Stimulated activated CD4-positive, alpha-beta T cell treated with anti-CD3 and anti-CD28 coated beads, Interleukin-15, amount 100 ng/mL, for 24 hours (primary cell): Measurements from ENCODE around the gene RAPSN.

Experiments used
- DNase-seq: peaks from one replicate; pipeline ENCODE4 v3.0.0-alpha.2; 2020

RAPSN gene

GRCh38 chr11:47431356-47432083 lies 17.4 kb downstream of the RAPSN start:
- DNase-seq: no peak

- no peak for DNase-seq
These were observed 18.4 kb downstream of the RAPSN start for GRCh38 chr11:47430524-47430923.

GRCh38 chr11:47426062-47426956 lies 22.6 kb downstream of the RAPSN start, which contains the start of gene PSMC3:
PSMC3 (minus strand) TSS chr11:47426439; CDS start chr11:47426279, 160 bp downstream.
- DNase-seq: peak; percentile 100

- DNase-seq: no peak
These were observed 23.3 kb downstream of the RAPSN start for GRCh38 chr11:47425611-47426010.

- no peak for DNase-seq
These were observed 30.3 kb downstream of the RAPSN start for GRCh38 chr11:47418454-47419259.

- DNase-seq: no peak
These were observed 31.2 kb downstream of the RAPSN start for GRCh38 chr11:47417712-47418111.

- no peak for DNase-seq
These were observed 32.9 kb downstream of the RAPSN start for GRCh38 chr11:47415949-47416472.

- no peak for DNase-seq
These were observed 33.7 kb downstream of the RAPSN start for GRCh38 chr11:47415091-47415854.

GRCh38 chr11:47414685-47415070 lies 34.3 kb downstream of the RAPSN start:
- no peak for DNase-seq

- no peak for DNase-seq
These were observed 34.8 kb downstream of the RAPSN start for GRCh38 chr11:47413908-47414684.

- DNase-seq: no peak
These were observed 35.6 kb downstream of the RAPSN start for GRCh38 chr11:47413351-47413750.

- DNase-seq: peak; percentile 75
These were observed 36.8 kb downstream of the RAPSN start for GRCh38 chr11:47411884-47412746.

GRCh38 chr11:47410370-47411264 lies 38.3 kb downstream of the RAPSN start:
- DNase-seq: no peak

- DNase-seq: no peak
These were observed 39.2 kb downstream of the RAPSN start for GRCh38 chr11:47409440-47410369.

- no peak for DNase-seq
These were observed 40.1 kb downstream of the RAPSN start for GRCh38 chr11:47408598-47409439.

- peak; percentile 95 for DNase-seq
These were observed 41.0 kb downstream of the RAPSN start, which contains the start of gene SLC39A13 for GRCh38 chr11:47407746-47408590. SLC39A13 (plus strand) TSS chr11:47408590; CDS start chr11:47410095, 1,505 bp downstream.
